ENCODE data around the gene LAMA3. TPM values are rescaled to one million over a fixed set of nuclear protein-coding genes. Genes with fewer than 3 reads are reported as not detected.

The LAMA3 gene
- total RNA-seq, 1 experiment from 2014 or later, result 5.6 TPM

- ATAC-seq, result no peak
- CTCF ChIA-PET, result interaction anchor here (1.2 kb wide), 1 partner anchor 14 kb away, joined by 3 read pairs; no protein-coding TSS in a partner anchor
- no peaks in the 10 kb centered on the region for H3K36me3 ChIP-seq (ENCODE audit: control insufficient read depth in 1 of 2, insufficient read depth in 2 of 2, low read length in 2 of 2)
Measured at GRCh38 chr18:23932385-23933067, 243.3 kb downstream of the LAMA3 start.

GRCh38 chr18:23933407-23933806, 244.2 kb downstream of the LAMA3 start:
- RAD21 ChIA-PET (ENCODE audit: low non-redundant PET in 1 of 2, low total read pairs in 2 of 2, uncharacterized antibody in 2 of 2, unreplicated experiment in 2 of 2), result no interaction called here
- Histone ChIP-seq H3K79me2 (ENCODE audit: insufficient read depth, low read length) (no peaks in the 10 kb centered on the region), H2AFZ (ENCODE audit: low read depth, low read length, poor library complexity, severe bottlenecking) (no peak overlapping the region), H3K4me3 (replicated peaks in 1 of 2; ENCODE audit: low read depth in 1 of 2, low read length in 2 of 2) (no peak overlapping the region), H3K36me3 (ENCODE audit: control insufficient read depth in 1 of 2, insufficient read depth in 2 of 2, low read length in 2 of 2) (no peaks in the 10 kb centered on the region), H3K27me3 (ENCODE audit: insufficient read depth, low read length) (no peaks in the 10 kb centered on the region), H3K9ac (ENCODE audit: low read length) (no peak overlapping the region), H3K4me1 (ENCODE audit: control insufficient read depth in 1 of 2, insufficient read depth in 2 of 2, low read length in 2 of 2) (no peaks in the 10 kb centered on the region), H3K27ac (ENCODE audit: low read depth, low read length) (no peak overlapping the region), H3K4me2 (ENCODE audit: low read length) (no peak overlapping the region), H4K20me1 (ENCODE audit: insufficient read depth) (no peaks in the 10 kb centered on the region), H3K9me2 (ENCODE audit: insufficient read depth) (no peaks in the 10 kb centered on the region), H3K9me3 (ENCODE audit: control insufficient read depth in 1 of 2, insufficient read depth in 1 of 2, low read depth in 1 of 2, low read length in 2 of 2) (no peaks in the 10 kb centered on the region)
- POLR2A ChIA-PET, result no interaction called here
- CTCF ChIA-PET, result no interaction called here
- ATAC-seq, result no peak
- no peak for DNase-seq (ENCODE audit: low read depth, low spot score)
- TF ChIP-seq POLR2AphosphoS5 (IDR thresholded peaks at IDR 0.05; ENCODE audit: low read depth, low read length), result no peak
- TF ChIP-seq ZFX (IDR thresholded peaks at IDR 0.05), result no peak
- TF ChIP-seq MAX (IDR thresholded peaks at IDR 0.05), result no peak
- intact Hi-C loops (cut with micrococcal nuclease), result no loop called here
- no TSS peak for BruUV-seq (replicated peaks)

More at GRCh38 chr18:23932385-23933067, 243.3 kb downstream of the LAMA3 start:
- Histone ChIP-seq H3K27ac (ENCODE audit: low read depth, low read length) (no peak overlapping the region), H2AFZ (ENCODE audit: low read depth, low read length, poor library complexity, severe bottlenecking) (no peak overlapping the region), H3K4me3 (replicated peaks in 1 of 2; ENCODE audit: low read depth in 1 of 2, low read length in 2 of 2) (no peak overlapping the region), H3K27me3 (ENCODE audit: insufficient read depth, low read length) (no peaks in the 10 kb centered on the region), H3K9ac (ENCODE audit: low read length) (no peak overlapping the region), H3K79me2 (ENCODE audit: insufficient read depth, low read length) (no peaks in the 10 kb centered on the region), H4K20me1 (ENCODE audit: insufficient read depth) (no peaks in the 10 kb centered on the region), H3K4me2 (ENCODE audit: low read length) (no peak overlapping the region), H3K9me3 (ENCODE audit: control insufficient read depth in 1 of 2, insufficient read depth in 1 of 2, low read depth in 1 of 2, low read length in 2 of 2) (no peaks in the 10 kb centered on the region), H3K9me2 (ENCODE audit: insufficient read depth) (no peaks in the 10 kb centered on the region), H3K4me1 (ENCODE audit: control insufficient read depth in 1 of 2, insufficient read depth in 2 of 2, low read length in 2 of 2) (no peaks in the 10 kb centered on the region)
- no TSS peak for BruUV-seq (replicated peaks)
- POLR2A ChIA-PET, result no interaction called here
- RAD21 ChIA-PET (ENCODE audit: low non-redundant PET in 1 of 2, low total read pairs in 2 of 2, uncharacterized antibody in 2 of 2, unreplicated experiment in 2 of 2), result no interaction called here
- no peak for DNase-seq (ENCODE audit: low read depth, low spot score)
- intact Hi-C loops (cut with micrococcal nuclease), result no loop called here
- TF ChIP-seq CTCF (IDR thresholded peaks at IDR 0.05 in 2 of 3, conservative IDR thresholded peaks at IDR 0.05 in 1 of 3; ENCODE audit: borderline replicate concordance in 1 of 3, insufficient read depth in 1 of 3, low read depth in 2 of 3, low read length in 2 of 3) (no peak), TCF7L2 (IDR thresholded peaks at IDR 0.05; ENCODE audit: borderline replicate concordance, extremely low read depth, insufficient read depth, insufficient read length) (no peak)

All from HCT116 (cell line).